CD4-positive, alpha-beta T cell treated with Interleukin-6 for 4 hours (primary cell): ENCODE measurements around the gene MTFR1L.

Experiments
- DNase-seq: peaks from one replicate; pipeline ENCODE4 v3.0.0-alpha.2; 2020; ENCODE audit warnings: mixed read lengths

The MTFR1L gene

DNA sequence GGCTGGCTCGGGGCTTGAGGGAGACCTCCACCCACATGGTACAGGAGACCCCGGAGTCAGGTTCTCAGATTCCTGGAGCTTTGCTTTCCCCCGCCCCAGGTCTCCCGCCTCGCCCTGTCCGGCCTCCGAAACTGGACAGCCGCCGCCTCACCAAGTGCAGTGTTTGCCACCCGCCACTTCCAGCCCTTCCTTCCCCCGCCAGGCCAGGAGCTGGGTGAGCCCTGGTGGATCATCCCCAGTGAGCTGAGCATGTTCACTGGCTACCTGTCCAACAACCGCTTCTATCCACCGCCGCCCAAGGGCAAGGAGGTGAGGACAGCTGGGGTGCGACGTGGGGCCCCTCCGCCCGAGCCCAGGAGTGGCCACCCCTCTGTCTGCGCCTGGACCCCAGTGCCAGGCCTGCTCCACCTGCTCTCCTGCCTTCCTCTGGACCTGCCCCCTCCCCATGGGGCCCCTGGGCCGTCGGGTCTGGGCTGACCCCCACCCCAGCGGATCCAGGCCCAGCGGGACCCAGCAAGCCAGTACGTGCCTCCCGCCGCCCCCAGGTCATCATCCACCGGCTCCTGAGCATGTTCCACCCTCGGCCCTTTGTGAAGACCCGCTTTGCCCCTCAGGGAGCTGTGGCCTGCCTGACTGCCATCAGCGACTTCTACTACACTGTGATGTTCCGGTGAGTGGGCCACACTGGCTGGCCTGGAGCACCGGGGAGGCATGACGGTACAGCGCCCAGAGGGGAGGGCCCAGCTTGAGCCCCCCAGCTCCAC lies 11.1 kb upstream of the MTFR1L start:
- no peak for DNase-seq

DNA sequence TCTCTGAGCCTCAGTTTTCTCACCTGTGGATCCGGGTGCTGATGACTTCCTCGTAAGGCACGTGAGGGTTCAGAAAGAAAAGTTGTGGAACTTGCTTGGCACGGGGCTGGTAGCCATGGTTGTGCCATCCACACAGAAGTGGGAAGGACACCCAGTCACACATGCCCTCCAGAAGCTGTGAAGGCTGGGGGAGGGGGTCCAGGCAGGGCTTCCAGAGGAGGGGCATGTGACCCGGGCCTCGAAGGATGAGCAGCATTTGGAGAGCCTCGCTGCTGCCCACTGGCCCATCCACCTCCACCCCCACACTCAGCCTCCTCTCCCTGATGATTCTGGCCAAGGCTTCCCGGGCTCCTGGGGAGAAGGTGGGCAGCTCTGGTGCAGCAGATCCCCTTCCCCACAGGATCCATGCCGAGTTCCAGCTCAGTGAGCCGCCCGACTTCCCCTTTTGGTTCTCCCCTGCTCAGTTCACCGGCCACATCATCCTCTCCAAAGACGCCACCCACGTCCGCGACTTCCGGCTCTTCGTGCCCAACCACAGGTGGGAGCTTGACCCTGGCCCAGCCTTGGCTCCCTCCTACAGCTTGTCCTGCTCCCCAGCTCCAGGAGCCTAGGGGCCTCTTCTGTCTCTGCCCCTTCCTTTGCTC lies 10.3 kb upstream of the MTFR1L start:
- no peak for DNase-seq

DNA sequence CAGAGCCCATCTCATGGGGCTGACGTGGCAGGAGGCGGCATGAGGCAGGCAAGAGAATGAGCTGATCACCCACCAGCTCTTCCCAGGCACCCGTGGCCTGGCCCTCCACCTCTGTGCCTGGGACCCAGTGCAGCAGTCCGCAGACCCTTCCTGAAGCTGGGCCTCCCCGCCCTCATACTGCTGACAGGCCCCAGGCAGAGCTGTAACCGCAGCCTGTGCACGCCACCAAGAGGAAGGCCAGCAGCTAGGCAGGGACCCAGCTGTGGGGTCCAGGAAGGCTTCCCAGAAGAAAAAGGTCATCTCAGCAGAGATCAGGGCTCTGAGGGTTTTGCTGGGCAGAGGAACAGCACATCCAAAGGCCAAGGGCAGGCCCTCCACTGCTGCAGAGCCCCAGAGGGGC lies 9.8 kb upstream of the MTFR1L start:
- DNase-seq = no peak

DNA sequence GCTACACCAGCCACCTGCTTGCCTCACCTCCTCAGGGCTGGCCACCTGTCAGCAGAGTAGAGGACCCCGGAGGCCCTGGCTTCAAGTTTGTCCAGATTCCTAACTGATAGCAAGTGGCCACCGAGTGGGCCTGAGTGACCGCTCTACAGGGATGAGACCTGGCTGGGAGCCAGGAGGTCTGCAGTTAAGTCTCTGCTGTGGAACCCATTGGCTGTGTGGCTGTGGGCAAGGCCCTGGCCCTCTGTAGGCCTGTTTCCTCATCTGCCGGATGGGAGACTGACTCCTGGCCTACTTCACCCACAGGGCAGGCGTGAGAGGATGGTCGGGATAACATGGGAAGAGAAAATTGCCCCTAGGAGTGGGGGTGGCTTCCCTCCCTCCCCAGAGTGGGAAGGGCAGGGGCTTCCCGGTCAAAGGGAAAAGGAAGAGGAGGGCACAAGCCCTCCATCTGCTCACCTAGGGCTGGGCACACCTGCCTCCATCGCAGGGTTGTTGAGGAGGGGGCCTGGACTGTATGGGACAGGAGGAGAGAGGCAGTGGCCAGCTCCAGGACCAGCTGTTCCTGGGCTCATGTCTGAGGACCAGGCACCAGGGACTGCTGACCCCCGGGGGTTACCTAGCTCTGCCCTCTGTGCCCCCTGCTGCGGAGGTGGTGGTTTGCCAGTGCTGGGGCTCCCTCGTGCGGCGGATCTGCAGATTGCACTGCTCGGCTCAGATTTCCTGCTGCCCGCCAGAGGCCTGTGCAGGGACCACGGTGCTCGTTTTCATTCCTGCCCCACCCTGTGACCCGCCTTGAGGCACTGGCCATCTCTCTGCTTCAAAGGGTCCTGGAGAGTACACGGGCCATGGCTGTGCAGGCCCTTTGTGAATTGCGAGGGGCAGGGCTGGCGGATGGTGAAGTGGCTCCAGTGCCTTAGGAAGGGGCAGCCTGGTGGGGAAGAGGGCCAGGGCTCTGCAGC lies 9.1 kb upstream of the MTFR1L start:
- DNase-seq = peak; percentile 85

- no peak for DNase-seq
Measured at GRCh38 chr1:25811384-25812082, 8.2 kb upstream of the MTFR1L start.

GRCh38 chr1:25813071-25813733 lies 6.6 kb upstream of the MTFR1L start:
- DNase-seq = no peak

DNA sequence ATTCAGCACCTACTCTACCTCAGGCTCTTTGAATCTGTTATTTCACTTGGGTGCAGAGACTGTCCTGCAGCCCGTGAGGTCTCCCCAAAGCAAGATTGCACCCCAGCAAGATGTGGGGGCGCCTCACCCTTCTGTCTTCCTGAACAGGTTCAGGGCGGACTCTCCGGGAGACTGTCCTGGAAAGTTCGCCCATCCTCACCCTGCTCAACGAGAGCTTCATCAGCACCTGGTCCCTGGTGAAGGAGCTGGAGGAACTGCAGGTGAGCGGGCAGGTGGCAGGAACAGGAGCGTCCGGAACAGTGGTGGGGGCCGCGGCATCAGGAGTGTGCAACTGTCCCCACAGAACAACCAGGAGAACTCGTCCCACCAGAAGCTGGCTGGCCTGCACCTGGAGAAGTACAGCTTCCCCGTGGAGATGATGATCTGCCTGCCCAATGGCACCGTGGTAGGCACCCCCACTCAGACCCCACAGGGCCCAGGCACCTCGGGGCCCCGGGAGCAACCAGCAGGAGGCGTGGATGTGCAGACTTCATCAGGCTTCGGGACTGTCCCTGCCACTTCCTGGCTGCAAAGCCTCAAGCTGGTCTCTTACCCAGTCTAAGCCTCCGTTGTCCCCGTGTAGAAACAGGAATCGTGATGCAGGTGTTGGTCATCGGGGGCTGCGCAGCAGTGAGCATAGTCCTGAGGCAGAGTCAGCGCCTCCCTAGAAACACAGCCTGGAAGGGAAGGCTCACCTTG lies 5.9 kb upstream of the MTFR1L start:
- DNase-seq = no peak

DNA sequence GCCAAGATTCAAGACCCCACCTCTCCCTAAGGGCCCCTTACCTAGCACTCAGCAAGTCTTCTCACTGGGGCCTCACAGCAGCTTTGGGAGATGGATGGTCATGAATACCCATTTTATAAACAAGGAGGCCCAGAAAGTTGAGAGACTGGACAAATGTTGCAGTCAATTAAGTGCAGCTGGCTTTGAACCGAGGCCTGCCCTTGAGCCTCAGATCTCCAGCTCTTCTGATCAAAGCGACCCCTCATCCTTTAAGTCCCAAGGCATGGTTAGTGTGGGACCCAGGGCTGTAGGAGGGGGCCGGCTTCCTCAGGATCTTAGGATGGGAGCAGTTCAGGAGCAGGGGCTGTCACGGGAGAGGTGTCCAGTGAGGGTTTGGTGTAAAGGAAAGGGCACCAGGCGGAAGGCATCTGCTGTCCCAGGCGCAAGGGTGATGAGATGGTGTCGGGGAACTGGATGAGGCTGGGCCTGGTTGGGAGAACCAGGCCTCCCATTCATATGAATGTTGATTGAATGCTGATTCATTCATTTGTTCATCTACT lies 5.1 kb upstream of the MTFR1L start:
- DNase-seq = no peak

DNA sequence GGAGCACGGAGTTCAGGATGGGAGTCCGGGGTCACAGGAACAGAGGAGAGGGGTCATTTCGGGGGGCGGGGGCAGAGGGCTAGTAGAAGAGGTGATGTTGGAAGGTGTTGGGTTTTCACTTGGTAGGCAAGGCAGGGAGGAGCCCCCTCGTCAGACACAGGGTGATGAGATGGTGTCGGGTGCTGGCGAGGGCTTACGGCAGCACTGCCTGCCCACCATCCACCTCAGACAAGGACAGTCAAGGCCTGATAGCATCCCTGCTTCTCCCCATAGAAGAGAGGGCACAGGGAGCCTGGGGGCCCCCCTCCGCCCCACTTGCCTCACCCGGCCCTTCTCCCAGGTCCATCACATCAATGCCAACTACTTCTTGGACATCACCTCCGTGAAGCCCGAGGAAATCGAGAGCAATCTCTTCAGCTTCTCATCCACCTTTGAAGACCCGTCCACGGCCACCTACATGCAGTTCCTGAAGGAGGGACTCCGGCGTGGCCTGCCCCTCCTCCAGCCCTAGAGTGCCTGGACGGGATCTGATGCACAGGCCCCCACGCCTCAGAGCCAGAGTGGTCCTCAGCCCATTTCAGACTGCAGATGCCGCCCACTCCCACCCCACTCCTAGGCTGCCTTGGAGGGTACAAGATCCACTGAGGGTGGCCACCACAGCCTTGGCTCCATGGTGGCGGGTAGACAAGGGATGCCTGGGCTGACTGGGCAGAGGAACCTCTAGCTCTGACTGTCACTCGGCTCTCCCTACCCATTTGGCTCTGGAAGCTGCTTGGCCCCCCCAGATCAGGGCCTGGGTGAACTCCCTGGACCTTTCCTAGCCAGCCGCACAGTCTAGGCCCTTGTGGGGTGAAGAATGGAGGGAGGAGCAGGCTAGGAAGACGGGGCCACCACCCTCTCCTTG lies 4.3 kb upstream of the MTFR1L start:
- no peak for DNase-seq

- DNase-seq = no peak
Measured at GRCh38 chr1:25816112-25816718, 3.5 kb upstream of the MTFR1L start.

- no peak for DNase-seq
Measured at GRCh38 chr1:25817840-25818501, 1.8 kb upstream of the MTFR1L start.

DNA sequence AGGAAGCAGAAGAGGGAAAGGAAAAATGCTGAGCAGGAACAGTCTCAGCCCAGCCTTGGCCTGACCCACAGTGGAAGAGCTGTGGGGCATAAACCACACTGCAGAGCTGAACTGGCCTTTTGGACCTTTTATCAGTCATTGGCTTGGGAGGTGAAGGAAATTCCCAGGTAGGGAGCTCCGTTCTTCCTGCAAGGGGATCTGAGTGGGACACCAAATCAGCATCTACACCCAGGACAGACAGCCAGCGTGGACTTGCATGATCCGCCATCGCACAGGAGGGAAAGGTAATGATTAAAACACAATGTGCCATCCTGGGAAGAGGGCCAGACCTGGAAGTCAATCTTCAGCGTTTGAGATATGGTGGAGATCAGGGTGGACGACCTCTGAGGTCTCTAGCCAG lies 1.2 kb upstream of the MTFR1L start:
- DNase-seq = no peak

GRCh38 chr1:25820247-25821111 lies 725 bp downstream of the MTFR1L start:
- peak; percentile 74 for DNase-seq

GRCh38 chr1:25821112-25821476 lies 1.3 kb downstream of the MTFR1L start:
- DNase-seq = no peak

- DNase-seq = no peak
Measured at GRCh38 chr1:25821630-25822091, 1.9 kb downstream of the MTFR1L start.

DNA sequence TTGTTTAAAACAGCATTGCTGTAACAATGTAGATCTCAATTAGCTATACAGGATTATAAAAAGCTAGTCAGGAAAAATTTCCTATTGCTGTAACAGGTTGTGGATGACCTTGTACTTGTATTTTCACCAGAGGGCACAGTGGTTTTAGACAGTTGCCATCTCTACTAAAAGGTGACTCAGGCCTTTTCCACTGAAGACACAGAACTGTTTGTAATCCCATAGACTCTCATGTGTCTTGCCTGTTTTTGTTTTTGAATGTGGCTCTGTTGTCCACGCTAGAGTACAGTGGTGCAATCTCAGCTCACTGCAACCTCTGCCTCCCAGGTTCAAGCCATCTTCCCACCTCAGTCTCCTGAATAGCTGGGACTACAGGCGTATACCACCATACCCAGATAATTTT lies 5.9 kb downstream of the MTFR1L start:
- no peak for DNase-seq

GRCh38 chr1:25826571-25826970 lies 6.8 kb downstream of the MTFR1L start:
- no peak for DNase-seq

GRCh38 chr1:25828491-25828890 lies 8.7 kb downstream of the MTFR1L start:
- no peak for DNase-seq
